Thyroid gland (tissue), 4 donors: ENCODE measurements around the gene PTPRG. TPM values are rescaled to one million over a fixed set of nuclear protein-coding genes. Genes with fewer than 3 reads are reported as not detected.

ENCODE experiments used
- DNase-seq, 2 donors: peaks; one replicate each; pipeline ENCODE4 v3.0.0-alpha.2; 2019
- H3K27ac ChIP-seq, 3 donors: fragments of 200-600 bp; sonication (generic); 1 replicate in 2 of 3; 2 replicates in 1 of 3; pipeline ENCODE4 v1.5.1; 2016 to 2019; ENCODE audit warnings: mild to moderate bottlenecking in 1 of 3, moderate library complexity in 1 of 3
- H3K27me3 ChIP-seq: fragments of 200-600 bp; sonication (generic); one replicate; pipeline ENCODE4 v1.5.1; 2019
- H3K36me3 ChIP-seq, 2 donors: fragments of 200-600 bp; sonication (generic); one replicate each; pipeline ENCODE4 v1.5.1; 2016 to 2019
- H3K4me1 ChIP-seq, 2 donors: fragments of 200-600 bp; sonication (generic); one replicate each; pipeline ENCODE4 v1.5.1; 2017 to 2019
- H3K4me3 ChIP-seq, 3 donors: fragments of 200-600 bp; sonication (generic); replicated peaks in 1 of 3; 1 replicate in 2 of 3; 2 replicates in 1 of 3; pipeline ENCODE4 v1.5.1; 2016; ENCODE audit warnings: mild to moderate bottlenecking in 1 of 3
- H3K9me3 ChIP-seq: fragments of 200-600 bp; sonication (generic); one replicate; pipeline ENCODE4 v1.5.1; 2017
- CTCF ChIP-seq, 6 experiments: fragments of 200-600 bp in 3 of 6; fragments of 450-650 bp in 3 of 6; sonication (generic) in 3 of 6; IDR thresholded peaks; one replicate each; pipeline ENCODE4 v1.5.1; 2016 to 2019; ENCODE audit warnings: antibody characterized with exemption in 6 of 6, mild to moderate bottlenecking in 2 of 6, inconsistent platforms in 1 of 6, moderate library complexity in 1 of 6
- POLR2A ChIP-seq, 2 donors: fragments of 450-650 bp; IDR thresholded peaks; one replicate each; pipeline ENCODE4 v1.6.1; 2017; ENCODE audit warnings: antibody characterized with exemption in 2 of 2, mild to moderate bottlenecking in 2 of 2, moderate library complexity in 1 of 2
- WGBS, 2 donors: methylation state at CpG; one replicate each; pipeline ENCODE4 v1.1.5; 2017; 5-methylcytosine and 5-hydroxymethylcytosine counted together
- intact Hi-C: fragments of 100-400 bp; cut with DNase I; formaldehyde crosslinking; loops from one replicate; pipeline ENCODE4 v1.15.1; 2023
- total RNA-seq, 4 donors: library from RNA; depleted of rRNA; stranded (reverse); fragments of >200 nt; gene quantifications; one replicate each; pipeline ENCODE4 v1.2.3, GENCODE V29; 2016

The PTPRG gene
- total RNA-seq, 4 donors from 2014 or later, result 81.6 to 207 (median 132) TPM

- Histone ChIP-seq H3K27me3 (no peaks in the 10 kb centered on the region), H3K4me1 (peaks cover 4 to 6% of the 10 kb centered on the region in 2 donors), H3K36me3 (no peaks in the 10 kb centered on the region), H3K27ac (no peak overlapping the region), H3K4me3 (no peak overlapping the region), H3K9me3 (no peaks in the 10 kb centered on the region)
- TF ChIP-seq POLR2A (IDR thresholded peaks at IDR 0.05) (no peak), CTCF (IDR thresholded peaks at IDR 0.05) (no peak)
- no peak for DNase-seq
- intact Hi-C loops, result no loop called here
- WGBS, 2 donors, result 80 to 84% methylated on average over 3 of the region's 3 CpGs
These were observed 425.1 kb downstream of the PTPRG start for GRCh38 chr3:61986473-61986872.

- WGBS, 2 donors, result 87 to 96% methylated on average over 4 of the region's 4 CpGs
- peaks cover 11 to 14% of the 10 kb centered on the region in 2 donors for H3K4me1 ChIP-seq
- intact Hi-C loops, result no loop called here
- no peaks in the 10 kb centered on the region for H3K27me3 ChIP-seq
- TF ChIP-seq POLR2A (IDR thresholded peaks at IDR 0.05) (no peak), CTCF (IDR thresholded peaks at IDR 0.05) (no peak)
- DNase-seq, result no peak
- no peaks in the 10 kb centered on the region for H3K36me3 ChIP-seq
- H3K9me3 ChIP-seq, result no peaks in the 10 kb centered on the region
- no peak overlapping the region for H3K27ac ChIP-seq
- H3K4me3 ChIP-seq, result no peak overlapping the region
These were observed 428.3 kb downstream of the PTPRG start for GRCh38 chr3:61989681-61990080.

GRCh38 chr3:61990327-61991027 is 429.1 kb downstream of the PTPRG start:
- Histone ChIP-seq H3K27me3 (no peaks in the 10 kb centered on the region), H3K9me3 (no peaks in the 10 kb centered on the region), H3K36me3 (no peaks in the 10 kb centered on the region), H3K4me1 (peaks cover 8 to 14% of the 10 kb centered on the region in 2 donors), H3K4me3 (no peak overlapping the region), H3K27ac (no peak overlapping the region)
- TF ChIP-seq POLR2A (IDR thresholded peaks at IDR 0.05) (no peak), CTCF (IDR thresholded peaks at IDR 0.05) (no peak)
- DNase-seq, result no peak
- intact Hi-C loops, result no loop called here
- 95 to 99% methylated on average over 4 of the region's 4 CpGs for WGBS, 2 donors

GRCh38 chr3:61991706-61992105 is 430.3 kb downstream of the PTPRG start:
- H3K4me3 ChIP-seq, result no peak overlapping the region
- peaks cover 14 to 16% of the 10 kb centered on the region in 2 donors for H3K4me1 ChIP-seq
- H3K27ac ChIP-seq, result no peak overlapping the region
- intact Hi-C loops, result no loop called here
- no peaks in the 10 kb centered on the region for H3K36me3 ChIP-seq
- H3K27me3 ChIP-seq, result no peaks in the 10 kb centered on the region
- 34 to 50% methylated on average over 8 of the region's 8 CpGs for WGBS, 2 donors
- no peak for TF ChIP-seq CTCF (IDR thresholded peaks at IDR 0.05)
- DNase-seq, result peak; percentile 20 to 25
- H3K9me3 ChIP-seq, result no peaks in the 10 kb centered on the region

GRCh38 chr3:61996366-61996765 is 435.0 kb downstream of the PTPRG start:
- no peak for DNase-seq
- Histone ChIP-seq H3K27me3 (no peaks in the 10 kb centered on the region), H3K9me3 (no peaks in the 10 kb centered on the region), H3K36me3 (no peaks in the 10 kb centered on the region), H3K4me1 (peaks cover 11 to 15% of the 10 kb centered on the region in 2 donors), H3K27ac (no peak overlapping the region), H3K4me3 (no peak overlapping the region)
- WGBS, 2 donors, result 19 to 26% methylated on average over 1 of the region's 1 CpG
- no peak for TF ChIP-seq POLR2A (IDR thresholded peaks at IDR 0.05)
- TF ChIP-seq CTCF (IDR thresholded peaks at IDR 0.05), result no peak
- intact Hi-C loops, result no loop called here
